T-helper 2 cell treated with Interferon-gamma antibody and Interleukin-4, amounts not matched to agents 5 μg/mL and 100 μg/mL, for 36 hours (primary cell): ENCODE measurements around the gene CCS.
"Not testable (repeated sequence)": the region's sequence is repeated elsewhere in the genome, so short reads cannot be mapped to it uniquely, and the experiment has no call there.

Source experiments
- DNase-seq: peaks from one replicate; pipeline ENCODE4 v3.0.0; 2021; ENCODE audit warnings: low spot score
- H3K27ac Mint-ChIP-seq: one replicate; pipeline ENCODE4 v1.8.0; 2021; ENCODE audit warnings: mild to moderate bottlenecking, mixed read lengths
- H3K27me3 Mint-ChIP-seq: one replicate; pipeline ENCODE4 v1.8.0; 2021; ENCODE audit warnings: low read depth, mixed read lengths
- H3K36me3 Mint-ChIP-seq: one replicate; pipeline ENCODE4 v1.8.0; 2021; ENCODE audit warnings: low read depth, mixed read lengths
- H3K4me1 Mint-ChIP-seq: one replicate; pipeline ENCODE4 v1.8.0; 2021; ENCODE audit warnings: low read depth, mixed read lengths
- H3K4me3 Mint-ChIP-seq: one replicate; pipeline ENCODE4 v1.8.0; 2022; ENCODE audit warnings: mild to moderate bottlenecking, moderate library complexity, mixed read lengths
- H3K9me3 Mint-ChIP-seq: one replicate; pipeline ENCODE4 v1.8.0; 2021; ENCODE audit warnings: mixed read lengths

The CCS gene

GRCh38 chr11:66591175-66591574 is 1.8 kb upstream of the CCS start:
- H3K27ac Mint-ChIP-seq, result no peak overlapping the region
- DNase-seq, result no peak
- H3K9me3 Mint-ChIP-seq, result no peaks in the 10 kb centered on the region
- H3K27me3 Mint-ChIP-seq, result no peaks in the 10 kb centered on the region
- peaks cover 3% of the 10 kb centered on the region for H3K36me3 Mint-ChIP-seq
- peaks cover 17% of the 10 kb centered on the region for H3K4me1 Mint-ChIP-seq
- no peak overlapping the region for H3K4me3 Mint-ChIP-seq

- peaks cover 3% of the 10 kb centered on the region for H3K36me3 Mint-ChIP-seq
- H3K27ac Mint-ChIP-seq, result peak overlapping the region; percentile 96
- H3K9me3 Mint-ChIP-seq, result no peaks in the 10 kb centered on the region
- no peak for DNase-seq
- no peaks in the 10 kb centered on the region for H3K27me3 Mint-ChIP-seq
- peak overlapping the region; percentile 99 for H3K4me3 Mint-ChIP-seq
- H3K4me1 Mint-ChIP-seq, result peaks cover 17% of the 10 kb centered on the region
These were observed 284 bp downstream of the CCS start for GRCh38 chr11:66593303-66593635.

- Mint-ChIP-seq H3K9me3 (no peaks in the 10 kb centered on the region), H3K27me3 (no peaks in the 10 kb centered on the region), H3K4me1 (peaks cover 17% of the 10 kb centered on the region), H3K27ac (peak overlapping the region; percentile 96), H3K4me3 (peak overlapping the region; percentile 99), H3K36me3 (peaks cover 3% of the 10 kb centered on the region)
- no peak for DNase-seq
These were observed 665 bp downstream of the CCS start for GRCh38 chr11:66593650-66594049.

- Mint-ChIP-seq H3K4me3 (peak overlapping the region; percentile 60), H3K27me3 (no peaks in the 10 kb centered on the region), H3K4me1 (peaks cover 17% of the 10 kb centered on the region), H3K27ac (peak overlapping the region; percentile 70), H3K9me3 (no peaks in the 10 kb centered on the region), H3K36me3 (peaks cover 4% of the 10 kb centered on the region)
- DNase-seq, result no peak
These were observed 2.4 kb downstream of the CCS start for GRCh38 chr11:66595245-66595904.

GRCh38 chr11:66598993-66599392 is 6.0 kb downstream of the CCS start:
- Mint-ChIP-seq H3K9me3 (no peaks in the 10 kb centered on the region), H3K4me1 (peaks cover 9% of the 10 kb centered on the region), H3K36me3 (peaks cover 4% of the 10 kb centered on the region), H3K4me3 (no peak overlapping the region), H3K27ac (no peak overlapping the region), H3K27me3 (no peaks in the 10 kb centered on the region)
- DNase-seq, result no peak

GRCh38 chr11:66600219-66600618 is 7.2 kb downstream of the CCS start:
- Mint-ChIP-seq H3K9me3 (no peaks in the 10 kb centered on the region), H3K27me3 (no peaks in the 10 kb centered on the region), H3K4me3 (no peak overlapping the region), H3K27ac (no peak overlapping the region), H3K4me1 (peaks cover 4% of the 10 kb centered on the region), H3K36me3 (peaks cover 6% of the 10 kb centered on the region)
- no peak for DNase-seq

- Mint-ChIP-seq H3K4me3 (no peak overlapping the region), H3K27me3 (no peaks in the 10 kb centered on the region), H3K27ac (no peak overlapping the region), H3K36me3 (peaks cover 6% of the 10 kb centered on the region), H3K4me1 (peaks cover under 1% of the 10 kb centered on the region), H3K9me3 (no peaks in the 10 kb centered on the region)
- no peak for DNase-seq
These were observed 7.7 kb downstream of the CCS start for GRCh38 chr11:66600631-66601233.

GRCh38 chr11:66603072-66603471 is 10.1 kb downstream of the CCS start:
- H3K4me3 Mint-ChIP-seq, result no peak overlapping the region
- no peak for DNase-seq
- H3K4me1 Mint-ChIP-seq, result no peaks in the 10 kb centered on the region
- H3K36me3 Mint-ChIP-seq, result peaks cover 6% of the 10 kb centered on the region
- no peaks in the 10 kb centered on the region for H3K9me3 Mint-ChIP-seq
- no peaks in the 10 kb centered on the region for H3K27me3 Mint-ChIP-seq
- H3K27ac Mint-ChIP-seq, result no peak overlapping the region

GRCh38 chr11:66604155-66604554 is 11.2 kb downstream of the CCS start:
- Mint-ChIP-seq H3K4me3 (no peak overlapping the region), H3K4me1 (no peaks in the 10 kb centered on the region), H3K9me3 (no peaks in the 10 kb centered on the region), H3K36me3 (peaks cover 8% of the 10 kb centered on the region), H3K27me3 (no peaks in the 10 kb centered on the region), H3K27ac (no peak overlapping the region)
- no peak for DNase-seq

- not testable (repeated sequence) for DNase-seq, H3K9me3 Mint-ChIP-seq, H3K27ac Mint-ChIP-seq, H3K36me3 Mint-ChIP-seq, H3K4me3 Mint-ChIP-seq, H3K27me3 Mint-ChIP-seq
- peaks cover 15% of the 10 kb centered on the region for H3K4me1 Mint-ChIP-seq
These were observed 13.6 kb downstream of the CCS start for GRCh38 chr11:66606608-66607007.

GRCh38 chr11:66607126-66607834 is 14.3 kb downstream of the CCS start:
- Mint-ChIP-seq H3K4me3 (no peak overlapping the region), H3K9me3 (no peaks in the 10 kb centered on the region), H3K27ac (no peak overlapping the region), H3K36me3 (peaks cover 4% of the 10 kb centered on the region), H3K4me1 (peaks cover 15% of the 10 kb centered on the region), H3K27me3 (no peaks in the 10 kb centered on the region)
- DNase-seq, result no peak

GRCh38 chr11:66609721-66610617 is 17.0 kb downstream of the CCS start:
- Mint-ChIP-seq H3K4me3 (peak overlapping the region; percentile 44), H3K36me3 (peaks cover 2% of the 10 kb centered on the region), H3K27ac (peak overlapping the region; percentile 73), H3K4me1 (peaks cover 15% of the 10 kb centered on the region), H3K27me3 (no peaks in the 10 kb centered on the region), H3K9me3 (no peaks in the 10 kb centered on the region)
- no peak for DNase-seq

- Mint-ChIP-seq H3K27me3 (no peaks in the 10 kb centered on the region), H3K4me1 (peaks cover 20% of the 10 kb centered on the region), H3K4me3 (no peak overlapping the region), H3K27ac (no peak overlapping the region), H3K9me3 (no peaks in the 10 kb centered on the region), H3K36me3 (peaks cover 22% of the 10 kb centered on the region)
- no peak for DNase-seq
These were observed 19.5 kb downstream of the CCS start for GRCh38 chr11:66612458-66612857.

- H3K9me3 Mint-ChIP-seq, result no peaks in the 10 kb centered on the region
- no peak overlapping the region for H3K4me3 Mint-ChIP-seq
- DNase-seq, result no peak
- no peak overlapping the region for H3K27ac Mint-ChIP-seq
- H3K36me3 Mint-ChIP-seq, result peaks cover 36% of the 10 kb centered on the region
- H3K4me1 Mint-ChIP-seq, result peaks cover 31% of the 10 kb centered on the region
- no peaks in the 10 kb centered on the region for H3K27me3 Mint-ChIP-seq
These were observed 21.1 kb downstream of the CCS start for GRCh38 chr11:66614073-66614472.
